Urinary bladder (tissue), 4 donors: Measurements from ENCODE around the gene PGBD5. TPM values are rescaled to one million over a fixed set of nuclear protein-coding genes. Genes with fewer than 3 reads are reported as not detected.

Source experiments
- DNase-seq: peaks from one replicate; pipeline ENCODE4 v3.0.0-alpha.2; 2015; ENCODE audit errors: extremely low spot score
- H3K27ac ChIP-seq: one replicate; pipeline ENCODE4 v1.5.1; 2013; ENCODE audit warnings: low read depth, mild to moderate bottlenecking, moderate library complexity
- H3K36me3 ChIP-seq: one replicate; pipeline ENCODE4 v1.6.1; 2013; ENCODE audit warnings: mild to moderate bottlenecking, moderate library complexity; ENCODE audit not compliant: insufficient read depth
- H3K4me1 ChIP-seq: one replicate; pipeline ENCODE4 v1.6.1; 2013; ENCODE audit warnings: mild to moderate bottlenecking, moderate library complexity; ENCODE audit not compliant: insufficient read depth
- H3K4me3 ChIP-seq: one replicate; pipeline ENCODE4 v1.5.1; 2013; ENCODE audit warnings: low read depth, low read length
- WGBS: extraction: QIAGEN DNeasy Blood & Tissue Kit; methylation state at CpG from one replicate; pipeline ENCODE4 v1.1.7; 2013; 5-methylcytosine and 5-hydroxymethylcytosine counted together
- polyA plus RNA-seq: library from polyadenylated mRNA; stranded (reverse); fragments of 200-250 nt; gene quantifications from one replicate; pipeline ENCODE4 v1.2.3, GENCODE V29; 2013
- total RNA-seq: library from RNA; depleted of rRNA; stranded (reverse); fragments of >200 nt; gene quantifications from one replicate; pipeline ENCODE4 v1.2.3, GENCODE V29; 2014
- donor health status: healthy with polysubstance abuse.
- donor health status: healthy.

Gene PGBD5
- total and polyA plus RNA-seq, 2 donors, result 0.52 to 2.5 TPM

GRCh38 chr1:230279583-230279945 is 146.6 kb downstream of the PGBD5 start:
- DNase-seq, result no peak

GRCh38 chr1:230278871-230279582 is 147.1 kb downstream of the PGBD5 start:
- WGBS, result 88% methylated on average over 20 of the region's 20 CpGs
- DNase-seq, result no peak

More at GRCh38 chr1:230279583-230279945, 146.6 kb downstream of the PGBD5 start:
- WGBS, result 95% methylated on average over 24 of the region's 24 CpGs
- Histone ChIP-seq H3K4me3 (no peak overlapping the region), H3K36me3 (no peaks in the 10 kb centered on the region), H3K27ac (no peak overlapping the region), H3K4me1 (no peaks in the 10 kb centered on the region)

GRCh38 chr1:230278376-230278775 is 147.8 kb downstream of the PGBD5 start:
- Histone ChIP-seq H3K27ac (no peak overlapping the region), H3K4me1 (no peaks in the 10 kb centered on the region), H3K36me3 (peaks cover 3% of the 10 kb centered on the region), H3K4me3 (no peak overlapping the region)
- DNase-seq, result no peak
- 94% methylated on average over 7 of the region's 7 CpGs for WGBS

More at GRCh38 chr1:230278871-230279582, 147.1 kb downstream of the PGBD5 start:
- Histone ChIP-seq H3K4me3 (no peak overlapping the region), H3K36me3 (peaks cover 3% of the 10 kb centered on the region), H3K4me1 (no peaks in the 10 kb centered on the region), H3K27ac (no peak overlapping the region)

GRCh38 chr1:230277201-230278025 is 148.7 kb downstream of the PGBD5 start:
- peaks cover 3% of the 10 kb centered on the region for H3K36me3 ChIP-seq
- 71% methylated on average over 15 of the region's 15 CpGs for WGBS
- H3K4me3 ChIP-seq, result no peak overlapping the region
- H3K27ac ChIP-seq, result no peak overlapping the region
- no peak for DNase-seq
- H3K4me1 ChIP-seq, result no peaks in the 10 kb centered on the region

GRCh38 chr1:230276401-230276800 is 149.7 kb downstream of the PGBD5 start:
- no peak for DNase-seq

GRCh38 chr1:230274254-230274653 is 151.9 kb downstream of the PGBD5 start:
- DNase-seq, result no peak
- Histone ChIP-seq H3K36me3 (peaks cover 3% of the 10 kb centered on the region), H3K4me3 (no peak overlapping the region), H3K4me1 (no peaks in the 10 kb centered on the region), H3K27ac (no peak overlapping the region)
- WGBS, result 80% methylated on average over 15 of the region's 15 CpGs

More at GRCh38 chr1:230276401-230276800, 149.7 kb downstream of the PGBD5 start:
- no peaks in the 10 kb centered on the region for H3K4me1 ChIP-seq
- peaks cover 3% of the 10 kb centered on the region for H3K36me3 ChIP-seq
- WGBS, result 96% methylated on average over 5 of the region's 5 CpGs
- no peak overlapping the region for H3K27ac ChIP-seq
- no peak overlapping the region for H3K4me3 ChIP-seq

GRCh38 chr1:230273141-230273710 is 152.9 kb downstream of the PGBD5 start:
- H3K4me3 ChIP-seq, result no peak overlapping the region
- H3K4me1 ChIP-seq, result no peaks in the 10 kb centered on the region
- 88% methylated on average over 7 of the region's 7 CpGs for WGBS
- H3K36me3 ChIP-seq, result peaks cover 3% of the 10 kb centered on the region
- DNase-seq, result no peak
- H3K27ac ChIP-seq, result no peak overlapping the region

- peaks cover 3% of the 10 kb centered on the region for H3K36me3 ChIP-seq
- DNase-seq, result no peak
- no peak overlapping the region for H3K4me3 ChIP-seq
- H3K27ac ChIP-seq, result no peak overlapping the region
- WGBS, result 89% methylated on average over 9 of the region's 9 CpGs
- H3K4me1 ChIP-seq, result no peaks in the 10 kb centered on the region
These were observed 153.6 kb downstream of the PGBD5 start for GRCh38 chr1:230272557-230272956.

GRCh38 chr1:230271300-230272035 is 154.7 kb downstream of the PGBD5 start:
- Histone ChIP-seq H3K4me1 (no peaks in the 10 kb centered on the region), H3K4me3 (no peak overlapping the region), H3K36me3 (peaks cover 3% of the 10 kb centered on the region), H3K27ac (no peak overlapping the region)
- DNase-seq, result no peak
- 93% methylated on average over 20 of the region's 20 CpGs for WGBS

- H3K27ac ChIP-seq, result no peak overlapping the region
- H3K4me1 ChIP-seq, result no peaks in the 10 kb centered on the region
- H3K36me3 ChIP-seq, result peaks cover 3% of the 10 kb centered on the region
- DNase-seq, result no peak
- no peak overlapping the region for H3K4me3 ChIP-seq
- 54% methylated on average over 14 of the region's 14 CpGs for WGBS
These were observed 155.4 kb downstream of the PGBD5 start for GRCh38 chr1:230270559-230271281.

GRCh38 chr1:230270185-230270558 is 156.0 kb downstream of the PGBD5 start:
- no peak for DNase-seq

GRCh38 chr1:230268371-230269170 is 157.6 kb downstream of the PGBD5 start:
- Histone ChIP-seq H3K36me3 (no peaks in the 10 kb centered on the region), H3K4me1 (no peaks in the 10 kb centered on the region), H3K4me3 (no peak overlapping the region), H3K27ac (no peak overlapping the region)
- 83% methylated on average over 19 of the region's 19 CpGs for WGBS
- DNase-seq, result peak; percentile 35

More at GRCh38 chr1:230270185-230270558, 156.0 kb downstream of the PGBD5 start:
- 93% methylated on average over 1 of the region's 1 CpG for WGBS
- Histone ChIP-seq H3K4me3 (no peak overlapping the region), H3K4me1 (no peaks in the 10 kb centered on the region), H3K36me3 (peaks cover 3% of the 10 kb centered on the region), H3K27ac (no peak overlapping the region)
